ENCODE data around the gene DDX31. TPM values are rescaled to one million over a fixed set of nuclear protein-coding genes. Genes with fewer than 3 reads are reported as not detected.

Gene DDX31
- total RNA-seq, 4 donors from 2014 or later, result 27.6 to 38.7 (median 31.8) TPM

GRCh38 chr9:132681561-132681960 is 11.8 kb upstream of the DDX31 start:
- Histone ChIP-seq H3K27ac (no peak overlapping the region), H3K9me3 (no peaks in the 10 kb centered on the region), H3K27me3 (no peaks in the 10 kb centered on the region), H3K4me3 (no peak overlapping the region), H3K4me1 (peaks cover 0 to 11% (median 0%) of the 10 kb centered on the region in 4 donors), H3K36me3 (peaks cover 2 to 68% (median 20%) of the 10 kb centered on the region in 3 donors)
- 83 to 85% methylated on average over 5 of the region's 5 CpGs for WGBS, 2 donors
- DNase-seq (ENCODE audit: low spot score in 2 of 2), result no peak
- TF ChIP-seq EP300 (IDR thresholded peaks at IDR 0.05) (no peak), POLR2A (IDR thresholded peaks at IDR 0.05) (no peak)

DNA sequence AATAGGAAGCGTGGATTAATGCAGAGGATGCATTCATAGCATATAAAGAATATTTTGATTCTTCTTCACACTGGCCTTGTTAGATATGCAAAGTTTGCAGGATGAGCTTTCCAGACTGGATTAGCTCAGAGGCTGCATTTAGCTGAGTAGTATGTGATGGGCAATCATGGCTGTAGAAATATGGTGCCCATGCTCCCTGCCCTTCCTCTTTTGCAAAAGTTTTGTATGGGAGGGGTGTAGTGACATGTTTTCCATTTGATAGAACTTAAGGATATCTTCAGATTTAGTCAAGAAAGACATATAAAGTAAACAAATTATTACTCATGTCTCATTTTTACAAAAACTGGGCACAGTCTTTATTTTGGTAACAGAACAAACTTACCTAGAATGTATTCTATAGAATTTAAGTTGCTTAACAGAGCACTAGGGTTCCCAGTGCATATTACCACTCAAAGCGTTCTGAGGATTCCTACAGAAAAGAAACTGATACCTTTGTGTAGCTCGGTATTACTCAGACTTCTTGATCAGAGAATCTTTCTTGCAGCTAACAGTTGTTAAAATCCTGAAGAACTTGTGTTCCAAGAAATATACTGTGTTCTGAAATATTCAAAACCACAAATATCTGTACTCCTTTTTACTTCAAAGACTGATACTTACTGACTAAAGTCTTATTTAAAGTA is 10.3 kb upstream of the DDX31 start:
- 79 to 85% methylated on average over 3 of the region's 3 CpGs for WGBS, 2 donors
- H3K27ac ChIP-seq, result no peak overlapping the region
- no peak for TF ChIP-seq POLR2A (IDR thresholded peaks at IDR 0.05)
- no peak for TF ChIP-seq EP300 (IDR thresholded peaks at IDR 0.05)
- TF ChIP-seq, protein P1, sequence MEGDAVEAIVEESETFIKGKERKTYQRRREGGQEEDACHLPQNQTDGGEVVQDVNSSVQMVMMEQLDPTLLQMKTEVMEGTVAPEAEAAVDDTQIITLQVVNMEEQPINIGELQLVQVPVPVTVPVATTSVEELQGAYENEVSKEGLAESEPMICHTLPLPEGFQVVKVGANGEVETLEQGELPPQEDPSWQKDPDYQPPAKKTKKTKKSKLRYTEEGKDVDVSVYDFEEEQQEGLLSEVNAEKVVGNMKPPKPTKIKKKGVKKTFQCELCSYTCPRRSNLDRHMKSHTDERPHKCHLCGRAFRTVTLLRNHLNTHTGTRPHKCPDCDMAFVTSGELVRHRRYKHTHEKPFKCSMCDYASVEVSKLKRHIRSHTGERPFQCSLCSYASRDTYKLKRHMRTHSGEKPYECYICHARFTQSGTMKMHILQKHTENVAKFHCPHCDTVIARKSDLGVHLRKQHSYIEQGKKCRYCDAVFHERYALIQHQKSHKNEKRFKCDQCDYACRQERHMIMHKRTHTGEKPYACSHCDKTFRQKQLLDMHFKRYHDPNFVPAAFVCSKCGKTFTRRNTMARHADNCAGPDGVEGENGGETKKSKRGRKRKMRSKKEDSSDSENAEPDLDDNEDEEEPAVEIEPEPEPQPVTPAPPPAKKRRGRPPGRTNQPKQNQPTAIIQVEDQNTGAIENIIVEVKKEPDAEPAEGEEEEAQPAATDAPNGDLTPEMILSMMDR (IDR thresholded peaks at IDR 0.05), result no peak
- H3K36me3 ChIP-seq, result peaks cover 2 to 53% (median 20%) of the 10 kb centered on the region in 3 donors
- DNase-seq (ENCODE audit: low spot score in 2 of 2), result no peak
- no peak overlapping the region for H3K4me3 ChIP-seq
- H3K27me3 ChIP-seq, result no peaks in the 10 kb centered on the region
- H3K9me3 ChIP-seq, result no peaks in the 10 kb centered on the region
- H3K4me1 ChIP-seq, result peaks cover 0 to 17% (median 0%) of the 10 kb centered on the region in 4 donors

- Histone ChIP-seq H3K27ac (no peak overlapping the region), H3K9me3 (no peaks in the 10 kb centered on the region), H3K36me3 (peaks cover 0 to 34% (median 16%) of the 10 kb centered on the region in 3 donors), H3K27me3 (no peaks in the 10 kb centered on the region), H3K4me3 (no peak overlapping the region), H3K4me1 (peaks cover 0 to 39% (median under 1%) of the 10 kb centered on the region in 4 donors)
- 91 to 97% methylated on average over 8 of the region's 8 CpGs for WGBS, 2 donors
- DNase-seq (ENCODE audit: low spot score in 2 of 2), result no peak
- TF ChIP-seq, protein P1 (IDR thresholded peaks at IDR 0.05), result no peak
- TF ChIP-seq POLR2A (IDR thresholded peaks at IDR 0.05) (no peak), EP300 (IDR thresholded peaks at IDR 0.05) (no peak)
Observed at GRCh38 chr9:132677976-132678375, 8.2 kb upstream of the DDX31 start.

- Histone ChIP-seq H3K36me3 (peaks cover 0 to 17% (median 14%) of the 10 kb centered on the region in 3 donors), H3K9me3 (no peaks in the 10 kb centered on the region), H3K4me3 (no peak overlapping the region), H3K4me1 (peaks cover 0 to 55% (median 11%) of the 10 kb centered on the region in 4 donors), H3K27ac (no peak overlapping the region), H3K27me3 (no peaks in the 10 kb centered on the region)
- WGBS, 2 donors, result 85 to 89% methylated on average over 4 of the region's 4 CpGs
- TF ChIP-seq, protein P1 (IDR thresholded peaks at IDR 0.05), result no peak
- no peak for TF ChIP-seq POLR2A (IDR thresholded peaks at IDR 0.05)
- no peak for TF ChIP-seq EP300 (IDR thresholded peaks at IDR 0.05)
- DNase-seq (ENCODE audit: low spot score in 2 of 2), result no peak
Observed at GRCh38 chr9:132674485-132674884, 4.7 kb upstream of the DDX31 start.

GRCh38 chr9:132673355-132673754 is 3.6 kb upstream of the DDX31 start:
- Histone ChIP-seq H3K27ac (no peak overlapping the region), H3K36me3 (peaks cover 0 to 6% (median 5%) of the 10 kb centered on the region in 3 donors), H3K27me3 (no peaks in the 10 kb centered on the region), H3K9me3 (no peaks in the 10 kb centered on the region), H3K4me1 (peaks cover 0 to 66% (median 15%) of the 10 kb centered on the region in 4 donors), H3K4me3 (no peak overlapping the region)
- no peak for DNase-seq (ENCODE audit: low spot score in 2 of 2)
- WGBS, 2 donors, result 31 to 38% methylated on average over 6 of the region's 6 CpGs
- no peak for TF ChIP-seq POLR2A (IDR thresholded peaks at IDR 0.05)
- TF ChIP-seq, protein P1 (IDR thresholded peaks at IDR 0.05), result no peak
- no peak for TF ChIP-seq EP300 (IDR thresholded peaks at IDR 0.05)
